Large intestine (tissue), 3 donors: ENCODE results near the gene FLACC1. TPM values are rescaled to one million over a fixed set of nuclear protein-coding genes. Genes with fewer than 3 reads are reported as not detected.

Experiments
- DNase-seq, 2 donors: peaks; one replicate each; pipeline versions ENCODE4 v3.0.0 to v3.0.0-alpha.2; 2013
- H3K27ac ChIP-seq: one replicate; pipeline ENCODE4 v1.5.1; 2013; ENCODE audit warnings: low read length
- H3K27me3 ChIP-seq: 2 replicates; pipeline ENCODE4 v1.6.1; 2013; ENCODE audit warnings: low read length; ENCODE audit not compliant: control insufficient read depth, insufficient read depth
- H3K36me3 ChIP-seq: 2 replicates; pipeline ENCODE4 v1.6.1; 2013; ENCODE audit warnings: low read length; ENCODE audit not compliant: control insufficient read depth, insufficient read depth
- H3K4me1 ChIP-seq: one replicate; pipeline ENCODE4 v1.6.1; 2013; ENCODE audit warnings: low read length; ENCODE audit not compliant: control insufficient read depth, insufficient read depth
- H3K4me3 ChIP-seq: one replicate; pipeline ENCODE4 v1.5.1; 2013; ENCODE audit warnings: low read length
- H3K9me3 ChIP-seq: one replicate; pipeline ENCODE4 v1.6.1; 2013; ENCODE audit warnings: mild to moderate bottlenecking, low read depth, low read length, moderate library complexity; ENCODE audit not compliant: control insufficient read depth
- WGBS: methylation state at CpG from one replicate; pipeline ENCODE4 v1.1.5; 2013; ENCODE audit warnings: low lambda C conversion rate; ENCODE audit not compliant: insufficient coverage; 5-methylcytosine and 5-hydroxymethylcytosine counted together
- polyA plus RNA-seq: library from polyadenylated mRNA; unstranded; fragments of 120-200 nt; gene quantifications from one replicate; pipeline ENCODE4 v1.2.1, GENCODE V29; 2013

The FLACC1 gene
- polyA plus RNA-seq, 1 donor = 0.76 TPM

DNA sequence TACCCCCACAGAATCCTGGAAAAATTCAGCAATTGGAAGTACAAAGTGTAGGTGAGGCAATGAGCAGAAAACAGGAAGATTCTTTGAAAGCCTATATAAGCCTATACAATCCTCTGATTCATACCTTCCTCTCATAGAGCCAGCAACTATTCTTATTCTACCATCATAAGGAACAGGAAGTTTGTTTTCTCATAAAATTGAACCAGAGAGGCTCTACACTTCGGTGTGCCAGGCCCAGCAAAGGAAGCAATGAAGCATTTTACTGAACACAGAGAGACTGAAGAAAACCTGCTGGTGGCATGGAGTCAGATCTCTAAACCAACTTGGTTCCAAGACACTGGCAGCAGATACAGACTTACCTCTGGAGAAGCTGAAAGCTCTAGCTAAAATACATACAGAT lies 78.1 kb downstream of the FLACC1 start:
- Histone ChIP-seq H3K27me3 (no peaks in the 10 kb centered on the region), H3K36me3 (peaks cover 41% of the 10 kb centered on the region), H3K4me1 (no peaks in the 10 kb centered on the region), H3K4me3 (no peak overlapping the region), H3K9me3 (no peaks in the 10 kb centered on the region), H3K27ac (no peak overlapping the region)
- no peak for DNase-seq
- WGBS = no CpG with 5 or more reads among the region's 1 CpG

GRCh38 chr2:201276511-201276910 lies 80.6 kb downstream of the FLACC1 start:
- H3K4me1 ChIP-seq = no peaks in the 10 kb centered on the region

GRCh38 chr2:201275990-201276389 lies 81.2 kb downstream of the FLACC1 start:
- Histone ChIP-seq H3K4me1 (no peaks in the 10 kb centered on the region), H3K36me3 (peaks cover 68% of the 10 kb centered on the region), H3K27ac (no peak overlapping the region), H3K9me3 (no peaks in the 10 kb centered on the region), H3K4me3 (no peak overlapping the region), H3K27me3 (no peaks in the 10 kb centered on the region)
- WGBS = no CpG with 5 or more reads among the region's 5 CpGs
- no peak for DNase-seq

More at GRCh38 chr2:201276511-201276910, 80.6 kb downstream of the FLACC1 start:
- no peaks in the 10 kb centered on the region for H3K9me3 ChIP-seq
- WGBS = no CpG with 5 or more reads among the region's 6 CpGs
- DNase-seq = no peak
- H3K4me3 ChIP-seq = no peak overlapping the region
- H3K27me3 ChIP-seq = no peaks in the 10 kb centered on the region
- H3K27ac ChIP-seq = no peak overlapping the region
- H3K36me3 ChIP-seq = peaks cover 65% of the 10 kb centered on the region

- no peak for DNase-seq
- Histone ChIP-seq H3K9me3 (no peaks in the 10 kb centered on the region), H3K36me3 (peaks cover 76% of the 10 kb centered on the region), H3K27me3 (no peaks in the 10 kb centered on the region), H3K4me1 (no peaks in the 10 kb centered on the region), H3K4me3 (no peak overlapping the region), H3K27ac (no peak overlapping the region)
- WGBS = no CpG with 5 or more reads among the region's 2 CpGs
Measured at GRCh38 chr2:201275069-201275468, 82.1 kb downstream of the FLACC1 start.

DNA sequence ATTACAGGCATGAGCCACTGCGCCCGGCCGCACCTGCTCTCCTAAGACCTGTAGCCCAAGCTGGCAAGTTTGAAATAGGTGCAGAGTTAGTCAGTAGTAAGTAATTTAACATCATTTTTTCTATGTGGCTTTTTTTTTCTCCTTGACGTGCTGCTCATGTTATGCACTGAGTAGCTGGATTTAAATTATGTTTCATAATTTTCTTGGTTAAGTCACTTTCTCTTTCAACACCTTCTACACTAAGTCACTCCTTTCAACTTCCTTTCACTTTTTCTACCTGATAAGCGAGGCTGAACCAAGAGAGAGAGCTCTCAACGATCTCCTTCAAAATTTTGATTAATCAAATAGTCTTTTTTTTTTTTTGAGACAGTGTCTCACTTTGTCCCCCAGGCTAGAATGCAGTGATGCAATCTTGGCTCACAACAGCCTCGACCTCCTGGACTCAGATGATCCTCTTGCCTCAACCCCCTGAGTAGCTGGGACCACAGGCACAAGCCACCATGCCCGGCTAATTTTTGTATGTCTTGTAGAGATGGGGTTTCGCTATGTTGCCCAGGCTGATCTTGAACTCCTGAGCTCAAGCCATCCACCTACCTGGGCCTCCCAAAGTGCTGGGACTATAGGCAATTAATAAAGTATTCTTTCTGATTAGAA lies 83.7 kb downstream of the FLACC1 start:
- peaks cover 76% of the 10 kb centered on the region for H3K36me3 ChIP-seq
- 90% methylated on average over 3 of the region's 9 CpGs for WGBS
- H3K27me3 ChIP-seq = no peaks in the 10 kb centered on the region
- H3K9me3 ChIP-seq = no peaks in the 10 kb centered on the region
- H3K27ac ChIP-seq = no peak overlapping the region
- no peak overlapping the region for H3K4me3 ChIP-seq
- DNase-seq = no peak
- no peaks in the 10 kb centered on the region for H3K4me1 ChIP-seq

GRCh38 chr2:201271917-201272316 lies 85.2 kb downstream of the FLACC1 start:
- peaks cover 83% of the 10 kb centered on the region for H3K36me3 ChIP-seq
- no CpG with 5 or more reads among the region's 2 CpGs for WGBS

DNA sequence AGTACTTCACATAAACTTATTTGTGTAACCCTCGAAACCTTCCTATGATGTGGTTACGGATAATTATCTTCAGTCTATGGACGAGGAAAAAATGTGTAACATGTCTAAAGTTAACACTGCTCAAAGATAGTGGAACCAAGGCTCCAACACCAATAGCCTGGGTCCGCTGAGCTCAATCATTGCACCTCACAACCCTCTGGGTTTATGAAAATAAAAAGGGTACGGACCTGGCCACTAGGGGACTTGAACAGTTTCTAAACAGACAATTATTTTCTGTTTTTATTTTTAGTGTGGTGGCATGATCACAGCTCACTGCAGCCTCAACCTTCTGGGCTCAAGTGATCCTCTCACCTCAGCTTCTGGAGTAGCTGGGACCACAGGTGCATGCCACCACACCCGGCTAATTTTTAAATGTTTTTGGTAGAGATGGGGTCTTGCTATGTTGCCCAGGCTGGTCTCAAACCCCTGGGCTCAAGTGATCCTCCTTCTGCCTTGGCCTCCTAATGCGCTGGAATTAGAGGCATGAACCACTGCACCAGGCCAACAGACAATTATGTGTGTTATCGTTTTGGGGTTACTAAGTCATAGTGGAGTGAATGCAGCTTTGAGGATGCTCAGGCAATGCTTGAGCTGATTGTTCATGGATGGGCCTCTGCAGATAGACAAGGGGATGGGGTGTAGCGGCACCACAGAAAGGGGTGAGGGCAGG lies 86.7 kb downstream of the FLACC1 start:
- Histone ChIP-seq H3K27me3 (no peaks in the 10 kb centered on the region), H3K9me3 (no peaks in the 10 kb centered on the region), H3K4me1 (no peaks in the 10 kb centered on the region), H3K27ac (no peak overlapping the region), H3K4me3 (no peak overlapping the region), H3K36me3 (peaks cover 78% of the 10 kb centered on the region)
- no peak for DNase-seq
- 100% methylated on average over 1 of the region's 9 CpGs for WGBS

More at GRCh38 chr2:201271917-201272316, 85.2 kb downstream of the FLACC1 start:
- no peaks in the 10 kb centered on the region for H3K4me1 ChIP-seq
- DNase-seq = no peak
- no peaks in the 10 kb centered on the region for H3K9me3 ChIP-seq
- no peak overlapping the region for H3K27ac ChIP-seq
- no peaks in the 10 kb centered on the region for H3K27me3 ChIP-seq
- H3K4me3 ChIP-seq = no peak overlapping the region

- H3K9me3 ChIP-seq = no peaks in the 10 kb centered on the region
- DNase-seq = no peak
- 100% methylated on average over 1 of the region's 2 CpGs for WGBS
- H3K4me1 ChIP-seq = no peaks in the 10 kb centered on the region
- H3K4me3 ChIP-seq = no peak overlapping the region
- no peak overlapping the region for H3K27ac ChIP-seq
- H3K36me3 ChIP-seq = peaks cover 72% of the 10 kb centered on the region
- H3K27me3 ChIP-seq = no peaks in the 10 kb centered on the region
Measured at GRCh38 chr2:201269764-201270163, 87.4 kb downstream of the FLACC1 start.

DNA sequence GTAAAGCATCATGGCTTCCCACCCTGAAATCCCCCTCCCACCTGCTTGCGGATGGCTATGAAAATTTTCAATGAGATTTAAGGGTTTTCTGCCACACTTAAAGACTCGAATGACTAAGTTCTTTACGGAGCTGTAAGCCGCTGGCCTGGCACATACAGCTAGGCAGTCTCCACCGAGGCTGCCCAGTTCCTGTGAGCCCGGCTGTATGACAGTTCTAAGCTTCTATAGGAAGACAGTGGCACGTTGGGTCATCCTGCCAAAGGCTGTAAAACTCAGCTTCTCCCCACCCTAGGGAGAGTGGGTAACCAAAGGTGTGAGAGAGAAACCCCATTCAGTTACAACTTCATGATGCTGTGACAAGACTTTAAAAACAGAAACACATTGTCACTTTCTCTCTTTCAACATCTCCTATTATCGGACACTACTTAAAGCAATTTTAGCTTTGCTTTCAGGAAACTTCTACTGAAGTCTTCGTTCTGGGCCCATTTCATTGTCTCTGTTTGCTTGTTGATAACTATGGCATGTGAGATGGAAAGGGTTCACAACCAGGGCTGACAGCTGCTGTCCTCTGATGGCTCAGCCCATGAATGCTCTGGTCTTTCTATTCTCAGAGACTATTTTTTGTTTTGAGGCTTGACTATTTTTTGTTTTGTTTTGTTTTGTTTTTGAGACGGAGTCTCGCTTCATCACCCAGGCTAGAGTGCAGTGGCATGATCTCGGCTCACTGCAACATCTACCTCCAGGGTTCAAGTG lies 89.7 kb downstream of the FLACC1 start:
- H3K27ac ChIP-seq = no peak overlapping the region
- peaks cover 53% of the 10 kb centered on the region for H3K36me3 ChIP-seq
- DNase-seq = no peak
- H3K4me1 ChIP-seq = no peaks in the 10 kb centered on the region
- H3K27me3 ChIP-seq = no peaks in the 10 kb centered on the region
- WGBS = 90% methylated on average over 2 of the region's 12 CpGs
- H3K9me3 ChIP-seq = no peaks in the 10 kb centered on the region
- H3K4me3 ChIP-seq = no peak overlapping the region

DNA sequence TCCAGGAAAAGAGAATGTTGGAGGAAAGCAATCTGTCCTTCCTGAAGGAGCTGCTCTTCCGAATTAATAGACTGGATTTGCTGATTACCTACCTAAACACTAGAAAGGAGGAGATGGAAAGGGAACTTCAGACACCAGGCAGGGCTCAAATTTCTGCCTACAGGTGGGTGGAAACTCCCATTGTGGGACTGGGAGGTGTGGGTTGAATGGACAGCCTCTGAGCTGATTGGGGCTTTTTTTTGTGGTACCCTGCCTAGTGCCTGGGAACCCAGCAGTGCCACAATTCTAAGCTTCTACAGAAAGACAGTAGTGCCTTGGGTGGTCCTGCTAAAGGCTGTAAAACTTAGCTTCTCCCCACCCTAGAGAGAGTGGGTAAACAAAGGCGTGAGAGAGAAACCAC lies 90.5 kb downstream of the FLACC1 start:
- no peaks in the 10 kb centered on the region for H3K27me3 ChIP-seq
- H3K27ac ChIP-seq = no peak overlapping the region
- no peaks in the 10 kb centered on the region for H3K9me3 ChIP-seq
- WGBS = 90% methylated on average over 2 of the region's 2 CpGs
- peaks cover 44% of the 10 kb centered on the region for H3K36me3 ChIP-seq
- no peaks in the 10 kb centered on the region for H3K4me1 ChIP-seq
- DNase-seq = no peak
- H3K4me3 ChIP-seq = no peak overlapping the region
